ENCODE results near the gene TMEM18.
A peak's percentile ranks its signal among the peaks of the same experiment; 100 is the strongest.
"Not testable (repeated sequence)": the region's sequence is repeated elsewhere in the genome, so short reads cannot be mapped to it uniquely, and the experiment has no call there.

TMEM18 gene

GRCh38 chr2:694174-694573, 17.0 kb upstream of the TMEM18 start:
- no peak for DNase-seq (ENCODE audit: extremely low read depth in 1 of 2, low read depth in 1 of 2)

- no peak for DNase-seq (ENCODE audit: extremely low read depth in 1 of 2, low read depth in 1 of 2)
Measured at GRCh38 chr2:693606-694005, 16.4 kb upstream of the TMEM18 start.

DNA sequence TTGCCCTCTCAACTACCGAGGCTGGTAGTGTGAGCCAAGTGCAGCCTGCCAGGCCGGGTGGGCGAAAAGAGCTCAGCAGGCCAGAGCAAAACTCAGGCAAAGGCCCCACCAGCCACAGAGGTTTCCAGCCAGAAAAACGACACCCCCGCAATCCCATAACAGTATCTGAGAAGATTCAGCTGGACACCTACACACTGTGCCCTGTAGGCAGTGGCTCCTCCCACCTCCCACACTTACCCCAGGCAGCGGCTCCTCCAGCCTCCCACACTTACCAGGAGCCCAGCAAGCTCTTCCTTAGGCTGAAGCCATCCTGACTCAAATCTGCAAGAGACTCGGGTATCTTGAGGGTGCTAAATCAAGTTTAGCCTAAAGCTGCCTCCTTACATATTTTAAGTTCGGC, 15.6 kb upstream of the TMEM18 start:
- DNase-seq (ENCODE audit: extremely low read depth in 1 of 2, low read depth in 1 of 2): no peak

GRCh38 chr2:691821-692761, 14.9 kb upstream of the TMEM18 start:
- no peak for DNase-seq (ENCODE audit: extremely low read depth in 1 of 2, low read depth in 1 of 2)

- DNase-seq (ENCODE audit: extremely low read depth in 1 of 2, low read depth in 1 of 2): no peak
Measured at GRCh38 chr2:690799-691198, 13.6 kb upstream of the TMEM18 start.

GRCh38 chr2:689877-690510, 12.8 kb upstream of the TMEM18 start:
- no peak for DNase-seq (ENCODE audit: extremely low read depth in 1 of 2, low read depth in 1 of 2)

GRCh38 chr2:689237-689636, 12.0 kb upstream of the TMEM18 start:
- DNase-seq (ENCODE audit: extremely low read depth in 1 of 2, low read depth in 1 of 2): no peak

GRCh38 chr2:688504-689076, 11.4 kb upstream of the TMEM18 start:
- no peak for DNase-seq (ENCODE audit: extremely low read depth in 1 of 2, low read depth in 1 of 2)

DNA sequence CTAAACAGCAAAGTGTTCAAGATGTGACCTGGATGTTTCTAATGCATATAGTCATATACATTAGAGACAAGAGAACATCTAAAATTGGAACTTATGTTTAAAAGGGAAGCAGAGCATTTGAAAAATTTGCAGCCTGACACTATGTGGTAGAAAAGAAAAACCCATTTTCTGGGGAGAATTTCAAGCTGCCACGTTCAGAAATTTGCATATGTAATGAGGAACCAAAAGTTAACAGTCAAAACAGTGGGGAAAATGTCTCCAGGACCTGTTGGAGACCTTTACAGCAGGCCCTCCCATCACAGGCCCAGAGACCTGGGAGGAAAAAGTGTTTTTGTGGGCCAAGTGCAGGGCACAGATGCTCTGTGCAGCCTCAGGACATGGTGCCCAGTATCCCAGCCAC, 8.2 kb upstream of the TMEM18 start:
- DNase-seq (ENCODE audit: extremely low read depth in 1 of 2, low read depth in 1 of 2): no peak

GRCh38 chr2:684913-685312, 7.7 kb upstream of the TMEM18 start:
- not testable (repeated sequence) for DNase-seq (ENCODE audit: extremely low read depth in 1 of 2, low read depth in 1 of 2)

GRCh38 chr2:682226-682625, 5.0 kb upstream of the TMEM18 start:
- DNase-seq (ENCODE audit: extremely low read depth in 1 of 2, low read depth in 1 of 2): no peak

DNA sequence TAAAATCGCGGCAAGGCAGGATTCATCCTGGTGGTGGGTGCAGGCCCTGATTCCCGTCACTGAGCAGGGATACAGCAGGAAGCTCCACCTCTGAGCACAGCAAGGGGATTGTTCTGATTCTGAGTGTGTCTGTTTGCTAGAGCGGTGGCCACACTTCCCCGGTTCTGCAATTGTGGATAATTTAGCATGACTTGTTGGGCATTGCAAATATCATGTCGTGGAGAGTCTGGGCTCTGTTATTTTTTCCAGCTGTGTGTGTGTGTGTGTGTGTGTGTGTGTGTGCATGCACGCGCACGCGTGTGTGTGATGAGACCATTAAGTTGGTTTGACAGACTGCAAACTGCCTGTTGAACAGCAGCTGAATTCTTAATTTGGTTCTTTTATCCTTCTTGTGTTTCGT, 4.1 kb upstream of the TMEM18 start:
- DNase-seq (ENCODE audit: extremely low read depth in 1 of 2, low read depth in 1 of 2): no peak

DNA sequence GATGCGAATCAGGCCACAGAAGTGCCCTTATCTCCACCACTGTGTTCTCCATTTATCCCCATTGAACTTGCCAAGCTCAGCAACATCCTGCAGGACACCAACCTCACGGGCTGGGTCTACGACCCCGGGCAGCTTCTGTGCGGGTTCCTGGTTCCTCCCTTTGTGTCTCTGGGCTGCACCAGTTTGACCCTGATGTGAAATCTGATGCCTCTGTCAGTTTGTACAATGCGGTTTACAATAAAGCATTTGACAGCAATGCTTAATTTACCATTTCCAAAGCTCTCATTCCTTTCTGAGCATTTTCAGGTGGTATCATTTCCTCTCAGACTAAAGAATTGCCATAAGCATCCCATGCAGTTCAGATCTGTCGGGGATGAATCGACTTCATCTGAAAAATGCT, 3.3 kb upstream of the TMEM18 start:
- DNase-seq (ENCODE audit: extremely low read depth in 1 of 2, low read depth in 1 of 2): no peak

DNA sequence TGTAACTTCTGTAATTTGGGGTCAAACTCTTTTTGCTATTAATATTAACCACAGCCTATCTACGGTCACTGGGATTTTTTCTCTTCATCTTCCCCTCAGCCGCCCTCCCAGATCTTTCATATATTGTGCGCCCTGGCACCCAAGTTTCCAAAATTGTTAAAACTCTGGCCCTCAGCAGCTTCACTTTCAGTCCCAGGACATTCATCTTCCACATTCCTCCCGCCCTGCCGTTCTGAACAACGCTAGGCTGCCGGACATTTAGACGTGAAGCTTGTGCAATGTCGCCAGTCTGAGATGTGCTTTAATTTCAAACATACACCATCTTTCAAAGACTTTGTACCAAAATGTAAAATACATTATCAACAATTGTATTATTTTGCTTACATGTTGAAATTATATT, 1.8 kb upstream of the TMEM18 start:
- DNase-seq (ENCODE audit: extremely low read depth in 1 of 2, low read depth in 1 of 2): no peak

DNA sequence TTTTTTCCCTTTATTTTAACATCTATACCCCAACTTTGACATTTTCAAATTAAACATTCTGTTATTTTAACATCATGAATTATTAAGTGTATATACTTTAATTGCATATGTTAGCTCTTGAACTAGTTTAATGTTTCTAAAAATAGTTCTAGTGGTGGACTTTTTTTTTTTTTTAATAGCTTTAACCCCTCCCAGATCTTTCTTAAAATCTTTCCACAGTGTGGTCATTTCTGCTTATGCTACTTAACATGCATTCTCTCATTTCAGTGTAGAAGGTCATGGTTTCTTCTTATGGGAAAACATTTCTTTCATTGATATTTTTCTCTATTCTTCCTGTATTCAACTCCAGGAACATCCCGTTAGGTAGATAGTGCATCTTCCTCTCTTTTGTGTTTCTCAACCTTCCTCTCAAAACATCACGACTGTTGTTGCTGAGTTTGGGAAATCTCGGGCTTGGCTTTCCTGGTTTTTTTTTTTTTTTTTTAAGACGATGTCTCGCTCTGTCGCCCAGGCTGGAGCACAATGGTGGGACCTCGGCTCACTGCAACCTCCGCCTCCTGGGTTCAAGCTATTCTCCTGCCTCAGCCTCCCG, 849 bp upstream of the TMEM18 start:
- no peak for DNase-seq (ENCODE audit: extremely low read depth in 1 of 2, low read depth in 1 of 2)

DNA sequence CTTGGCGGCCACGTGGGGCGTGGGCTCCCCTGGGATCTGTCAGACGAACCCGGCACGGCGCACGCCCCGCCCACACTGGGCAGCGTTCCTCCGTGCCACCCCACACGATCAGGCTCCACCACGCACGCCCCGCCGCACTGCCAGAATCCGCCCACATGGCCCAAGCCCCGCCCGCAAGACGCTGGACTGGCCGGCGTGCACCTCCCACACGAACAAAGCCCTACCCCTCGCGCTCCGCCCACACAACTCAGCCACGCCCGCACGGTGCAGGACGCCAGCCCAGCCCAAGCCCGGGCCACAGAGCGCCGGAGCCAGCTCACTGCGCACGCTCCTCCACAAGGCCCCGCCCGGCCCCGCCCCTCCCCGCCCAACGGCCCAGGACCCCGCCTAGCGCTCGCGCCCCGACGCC, 555 bp downstream of the TMEM18 start:
- DNase-seq (ENCODE audit: extremely low read depth in 1 of 2, low read depth in 1 of 2): peak; percentile 93 to 95

GRCh38 chr2:675982-676646, 1.1 kb downstream of the TMEM18 start:
- peak in 1 of 2 donors; percentile 6 for DNase-seq (ENCODE audit: extremely low read depth in 1 of 2, low read depth in 1 of 2)

GRCh38 chr2:675460-675859, 1.7 kb downstream of the TMEM18 start:
- DNase-seq (ENCODE audit: extremely low read depth in 1 of 2, low read depth in 1 of 2): no peak

DNA sequence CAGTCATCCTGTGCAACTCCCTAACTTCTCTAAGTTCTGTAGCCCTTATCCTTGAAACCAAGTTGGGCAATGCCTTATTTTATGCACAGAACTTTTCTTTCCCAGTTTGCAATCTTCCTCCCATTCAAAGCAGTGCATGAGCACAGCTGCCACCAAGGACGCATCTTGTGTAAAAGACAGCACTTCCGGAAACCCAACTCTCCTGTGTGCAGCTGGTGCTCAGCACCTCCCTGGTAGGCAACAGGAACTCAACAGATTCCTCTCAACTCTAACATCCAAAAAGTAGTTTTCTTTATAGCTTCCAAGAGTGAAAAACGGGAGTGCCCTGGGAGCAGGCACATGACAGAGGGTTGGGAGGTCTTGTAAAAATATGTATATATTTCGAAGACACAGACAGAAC, 2.2 kb downstream of the TMEM18 start:
- no peak for DNase-seq (ENCODE audit: extremely low read depth in 1 of 2, low read depth in 1 of 2)

DNA sequence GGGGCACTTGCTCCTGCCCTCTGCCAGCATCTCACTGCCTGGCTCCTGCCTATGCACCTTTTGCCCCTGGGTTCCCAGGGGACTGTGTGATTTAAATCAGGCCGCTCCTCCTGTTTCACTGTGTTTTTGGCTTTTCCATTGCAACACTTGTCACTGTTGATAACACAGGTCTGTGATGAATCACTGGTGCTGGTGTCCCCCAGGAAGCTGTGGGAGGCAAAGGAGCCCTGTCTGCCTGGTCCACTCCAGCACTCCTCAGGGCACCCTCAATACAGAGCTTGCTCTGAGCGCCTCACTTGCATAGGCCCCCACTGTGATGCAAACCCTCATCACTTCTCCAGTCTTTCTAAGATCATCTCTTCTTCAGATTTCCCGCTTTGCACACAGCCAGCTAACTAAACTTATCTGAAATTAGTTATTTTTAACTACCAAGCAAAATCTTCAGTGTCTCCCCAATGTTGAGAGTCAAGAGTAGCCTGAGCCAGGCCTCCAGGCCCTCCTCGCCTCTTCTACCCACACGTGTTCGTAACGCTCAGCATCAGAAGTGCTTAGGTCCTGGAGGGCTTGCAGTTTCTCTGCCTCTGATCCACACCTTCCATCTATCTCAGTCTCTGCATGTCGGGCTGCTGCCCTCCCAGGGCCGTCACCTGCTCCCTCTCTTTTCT, 2.8 kb downstream of the TMEM18 start:
- DNase-seq (ENCODE audit: extremely low read depth in 1 of 2, low read depth in 1 of 2): no peak

All from stimulated activated CD8-positive, alpha-beta memory T cell treated with anti-CD3 and anti-CD28 coated beads, Interleukin-7, amount 100 ng/mL, for 48 hours (primary cell).